Neuron (in vitro differentiated cells): ENCODE data around the gene HTRA3.

ENCODE experiments used
- H2AFZ ChIP-seq: one replicate; pipeline ENCODE4 v1.6.1; 2013; ENCODE audit warnings: low read depth, mild to moderate bottlenecking, inconsistent platforms, low read length, moderate library complexity
- H3K27me3 ChIP-seq: one replicate; pipeline ENCODE4 v1.6.1; 2013; ENCODE audit warnings: low read length; ENCODE audit not compliant: insufficient read depth
- H3K36me3 ChIP-seq: one replicate; pipeline ENCODE4 v1.6.1; 2013; ENCODE audit warnings: low read length; ENCODE audit not compliant: insufficient read depth
- H3K4me1 ChIP-seq: one replicate; pipeline ENCODE4 v1.6.1; 2013; ENCODE audit warnings: low read length; ENCODE audit not compliant: insufficient read depth
- H3K4me3 ChIP-seq: 2 replicates; pipeline ENCODE4 v1.5.1; 2013; ENCODE audit warnings: mild to moderate bottlenecking, low read length, moderate library complexity
- H3K9me3 ChIP-seq: one replicate; pipeline ENCODE4 v1.6.1; 2013; ENCODE audit warnings: low read length

Gene HTRA3

DNA sequence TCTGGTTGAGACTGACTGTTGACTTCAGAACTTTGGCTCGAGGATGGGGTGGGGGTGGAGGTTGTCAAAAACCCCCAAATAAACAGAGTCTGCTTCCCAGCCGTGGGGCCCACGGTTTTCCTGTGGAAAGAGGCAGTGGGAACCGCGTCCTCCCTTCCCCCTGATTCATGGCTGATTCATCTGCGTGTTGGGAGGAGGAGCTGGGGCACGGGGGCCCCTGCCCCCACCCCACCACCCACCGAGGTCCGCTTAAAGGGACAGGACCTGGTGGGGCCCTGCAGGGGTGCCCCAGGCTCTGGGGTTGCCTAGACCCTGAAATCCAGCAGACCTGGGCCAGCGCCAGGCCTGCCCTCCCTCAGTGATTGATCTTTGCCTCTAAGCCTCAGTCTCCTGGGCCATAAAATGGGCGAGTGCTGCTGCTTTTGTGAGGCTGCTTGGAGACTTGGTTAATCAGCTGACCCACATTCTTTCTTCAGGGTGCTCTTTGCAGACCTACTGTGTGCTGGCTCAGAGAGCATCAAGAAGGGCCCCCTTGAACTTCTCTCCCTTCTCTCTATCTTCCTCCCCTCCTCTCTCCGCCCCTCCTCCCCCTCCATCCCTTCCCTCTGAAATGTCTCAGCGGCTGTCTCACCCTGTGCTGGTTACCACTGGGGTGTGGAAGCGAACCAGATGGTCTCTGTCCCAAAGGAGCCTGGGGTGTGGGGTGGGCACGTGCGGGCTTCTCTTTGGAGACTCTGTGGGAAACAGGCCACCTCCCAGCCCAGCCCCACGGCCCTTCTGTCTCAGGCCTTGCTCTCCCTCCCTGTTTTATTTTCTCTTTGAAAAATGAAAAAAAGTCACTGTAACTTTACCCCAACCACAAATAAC, 9.1 kb downstream of the HTRA3 start:
- Histone ChIP-seq H2AFZ (no peak overlapping the region), H3K9me3 (no peaks in the 10 kb centered on the region), H3K4me1 (no peaks in the 10 kb centered on the region), H3K27me3 (peaks cover 14% of the 10 kb centered on the region), H3K36me3 (no peaks in the 10 kb centered on the region), H3K4me3 (no peak overlapping the region)

DNA sequence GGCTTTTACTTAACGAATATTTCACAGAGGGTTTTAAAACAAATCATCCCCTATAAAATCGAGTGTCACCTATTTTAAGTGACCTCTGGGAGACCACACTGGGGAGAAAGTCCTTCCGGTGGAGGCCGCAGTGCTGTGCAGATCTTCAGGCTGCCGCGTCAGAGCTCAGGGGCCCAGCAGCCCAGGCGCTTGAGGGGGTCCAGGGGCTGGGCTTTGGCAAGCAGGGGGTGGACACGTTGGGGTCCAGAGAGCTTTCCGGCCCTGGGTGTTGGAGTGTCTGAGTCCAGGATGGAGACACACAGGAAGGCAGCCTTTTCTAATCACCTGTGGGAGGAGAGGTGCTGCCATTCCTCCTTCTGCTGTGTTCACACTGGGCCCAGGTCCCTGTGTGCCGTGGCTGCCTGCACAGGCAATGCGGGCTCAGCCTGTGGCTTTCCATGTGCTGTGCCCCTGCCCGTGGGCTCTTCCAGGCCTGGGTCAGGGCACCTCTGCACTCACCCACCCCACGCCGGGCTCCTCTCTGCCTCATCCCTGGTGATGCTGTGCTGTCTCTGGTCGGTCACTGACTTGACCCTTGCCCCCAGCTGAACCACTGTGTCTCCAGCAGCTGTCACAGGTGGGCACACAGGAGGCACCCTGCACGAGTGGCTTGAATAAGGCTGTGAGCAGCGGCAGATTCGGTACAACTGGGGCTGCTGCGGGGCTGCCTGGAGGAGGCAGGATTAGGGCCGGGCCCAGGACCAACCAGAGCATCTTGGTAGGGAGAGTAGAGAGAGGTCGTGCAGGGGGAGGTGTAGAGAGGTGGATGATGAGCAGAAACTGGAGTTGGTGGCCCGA, 10.0 kb downstream of the HTRA3 start:
- H3K4me1 ChIP-seq = no peaks in the 10 kb centered on the region

DNA sequence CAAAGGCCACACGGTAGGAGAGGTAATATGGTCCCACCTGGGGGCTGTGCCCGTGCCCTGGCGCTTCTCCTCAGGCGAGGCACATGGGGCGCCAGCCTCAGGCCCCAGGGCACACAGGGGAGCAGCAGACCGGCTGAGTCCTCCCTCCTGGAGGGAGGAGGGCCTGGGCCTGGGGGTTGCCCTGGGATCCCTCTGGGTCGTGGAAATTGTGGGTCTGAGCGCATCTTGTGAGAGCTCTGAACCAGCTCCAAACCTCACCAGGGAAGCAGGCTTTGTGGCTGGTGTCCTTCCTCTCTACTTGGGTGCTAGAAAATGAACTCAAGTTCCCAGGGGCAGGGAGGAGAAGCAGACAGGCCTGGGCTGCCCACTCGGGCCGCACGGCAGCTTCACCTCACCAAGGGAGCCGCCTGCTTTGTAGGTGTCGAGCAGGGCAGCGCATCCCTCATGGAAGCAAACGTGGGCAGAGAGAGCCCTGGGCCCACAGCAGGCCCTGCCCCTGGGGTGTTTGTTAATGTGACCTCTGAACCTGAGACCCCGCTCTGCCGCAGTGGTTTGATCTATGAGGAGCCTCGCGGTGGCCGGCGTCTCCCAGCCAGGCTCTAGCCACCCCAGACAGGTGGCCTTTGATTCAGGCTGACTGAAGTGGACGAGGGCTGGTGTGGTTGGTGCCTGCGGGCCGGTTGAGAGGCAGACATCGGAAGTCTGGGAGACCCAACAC, 10.8 kb downstream of the HTRA3 start:
- Histone ChIP-seq H3K9me3 (no peaks in the 10 kb centered on the region), H3K4me1 (no peaks in the 10 kb centered on the region), H3K27me3 (peaks cover 15% of the 10 kb centered on the region), H2AFZ (no peak overlapping the region), H3K36me3 (no peaks in the 10 kb centered on the region), H3K4me3 (no peak overlapping the region)

More for the DNA sequence above, 10.0 kb downstream of the HTRA3 start:
- no peak overlapping the region for H3K4me3 ChIP-seq
- no peaks in the 10 kb centered on the region for H3K36me3 ChIP-seq
- H3K9me3 ChIP-seq = no peaks in the 10 kb centered on the region
- peaks cover 14% of the 10 kb centered on the region for H3K27me3 ChIP-seq
- H2AFZ ChIP-seq = no peak overlapping the region

DNA sequence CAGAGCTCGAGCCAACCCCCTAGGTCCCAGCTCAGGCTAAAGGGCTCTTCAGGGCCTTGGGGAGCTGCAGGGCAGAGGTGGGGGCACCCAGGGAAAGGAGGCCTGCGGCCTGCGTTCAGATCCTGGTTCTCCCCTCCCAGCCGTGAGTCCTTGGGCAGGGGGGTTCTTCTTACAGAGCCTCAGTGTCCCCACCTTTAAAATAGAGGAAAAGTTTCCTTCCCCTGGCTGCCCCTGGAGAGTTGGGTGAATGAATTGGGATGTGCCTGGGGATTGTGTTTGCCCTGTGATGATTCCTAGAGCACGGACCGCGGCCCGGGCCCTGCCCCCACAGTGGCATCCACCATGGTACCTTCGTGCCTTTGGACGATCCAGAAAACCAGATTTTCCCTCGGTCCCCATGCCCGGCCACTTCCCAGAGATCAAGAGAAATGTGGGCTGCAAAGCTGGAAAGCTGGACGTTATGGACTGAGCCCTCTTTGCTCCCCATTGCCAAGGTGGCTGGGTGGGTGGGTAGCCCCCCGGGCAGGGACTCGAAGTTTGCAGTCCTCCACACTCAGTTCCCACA, 11.4 kb downstream of the HTRA3 start:
- Histone ChIP-seq H3K4me1 (no peaks in the 10 kb centered on the region), H3K9me3 (no peaks in the 10 kb centered on the region), H3K27me3 (peaks cover 16% of the 10 kb centered on the region), H3K4me3 (no peak overlapping the region), H3K36me3 (no peaks in the 10 kb centered on the region), H2AFZ (no peak overlapping the region)

DNA sequence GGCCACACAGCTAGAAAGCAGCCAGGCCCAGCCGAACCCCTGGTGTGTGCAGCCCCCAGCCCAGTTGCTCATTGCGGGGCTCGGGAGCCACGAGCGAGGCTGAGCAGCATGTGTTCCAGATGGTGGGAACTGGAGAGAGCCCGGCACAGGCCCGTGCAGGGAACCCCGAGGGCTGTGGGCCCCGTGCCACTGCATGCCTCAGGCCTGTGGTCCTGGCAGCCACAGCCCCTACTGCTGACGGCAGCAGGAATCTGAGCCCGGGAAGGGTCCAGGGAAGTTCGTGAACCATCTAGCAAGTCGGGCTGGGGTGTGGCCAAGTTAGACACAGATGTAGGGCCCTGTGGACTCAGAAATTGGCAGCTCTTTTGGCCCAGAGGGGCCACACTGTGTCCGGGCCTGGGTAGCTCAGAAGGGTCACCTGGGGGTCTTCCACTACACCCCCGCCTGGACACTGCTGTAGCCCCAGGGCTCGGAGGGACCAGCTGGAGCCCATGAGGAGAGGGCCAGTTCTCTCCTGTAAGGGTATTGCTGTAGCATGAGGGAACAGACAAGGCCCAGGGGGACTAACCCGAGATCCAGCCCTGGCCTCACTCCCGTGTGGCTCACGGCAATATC, 12.1 kb downstream of the HTRA3 start:
- Histone ChIP-seq H3K4me1 (no peaks in the 10 kb centered on the region), H3K36me3 (no peaks in the 10 kb centered on the region), H2AFZ (no peak overlapping the region), H3K27me3 (peaks cover 12% of the 10 kb centered on the region), H3K4me3 (no peak overlapping the region), H3K9me3 (no peaks in the 10 kb centered on the region)

DNA sequence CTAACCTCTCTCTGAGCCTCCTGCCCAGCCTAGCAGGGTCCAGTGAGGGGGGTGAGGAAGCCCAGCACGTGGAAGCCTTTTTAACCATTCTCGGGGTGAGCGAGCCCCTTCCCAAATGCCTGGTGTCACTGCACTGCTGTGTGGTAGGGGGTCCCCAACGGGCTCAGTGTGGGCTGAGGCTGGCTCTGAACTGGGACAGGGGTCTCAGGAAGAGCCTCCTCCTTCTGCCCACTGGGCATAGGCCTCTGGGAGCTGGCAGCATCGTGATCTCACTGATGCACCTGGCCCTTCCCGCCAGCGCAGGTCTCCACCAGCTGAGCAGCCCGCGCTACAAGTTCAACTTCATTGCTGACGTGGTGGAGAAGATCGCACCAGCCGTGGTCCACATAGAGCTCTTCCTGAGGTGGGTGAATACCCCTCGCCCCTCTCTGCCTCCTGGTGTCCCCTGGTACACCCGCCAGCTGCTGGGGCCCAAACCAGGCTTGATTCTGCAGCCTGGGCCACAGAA, 12.6 kb downstream of the HTRA3 start:
- no peak overlapping the region for H3K4me3 ChIP-seq
- no peaks in the 10 kb centered on the region for H3K9me3 ChIP-seq
- H3K36me3 ChIP-seq = no peaks in the 10 kb centered on the region
- H3K27me3 ChIP-seq = peaks cover 12% of the 10 kb centered on the region
- H3K4me1 ChIP-seq = no peaks in the 10 kb centered on the region
- no peak overlapping the region for H2AFZ ChIP-seq

DNA sequence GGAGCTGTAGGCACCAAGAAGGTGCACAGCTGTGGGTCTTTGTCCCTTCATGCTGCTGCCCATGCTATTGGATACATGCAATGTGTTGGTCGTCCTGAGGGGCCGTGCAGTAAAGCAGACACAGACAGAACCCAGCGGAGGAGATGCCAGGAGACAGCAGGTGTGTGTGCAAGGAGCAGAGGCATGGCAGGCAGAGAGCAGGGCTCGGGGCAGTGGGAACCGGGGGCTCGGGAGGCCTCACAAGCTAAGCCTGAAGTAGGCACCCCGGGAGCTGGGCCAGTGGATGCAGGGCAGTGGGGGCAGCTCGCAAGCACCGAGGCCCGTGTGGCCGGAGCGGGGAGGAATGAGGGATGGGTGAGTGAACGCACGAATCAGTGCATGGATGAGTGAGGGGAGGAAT, 13.2 kb downstream of the HTRA3 start:
- Histone ChIP-seq H3K36me3 (no peaks in the 10 kb centered on the region), H3K27me3 (peaks cover 12% of the 10 kb centered on the region), H2AFZ (no peak overlapping the region), H3K9me3 (no peaks in the 10 kb centered on the region), H3K4me1 (no peaks in the 10 kb centered on the region), H3K4me3 (no peak overlapping the region)

DNA sequence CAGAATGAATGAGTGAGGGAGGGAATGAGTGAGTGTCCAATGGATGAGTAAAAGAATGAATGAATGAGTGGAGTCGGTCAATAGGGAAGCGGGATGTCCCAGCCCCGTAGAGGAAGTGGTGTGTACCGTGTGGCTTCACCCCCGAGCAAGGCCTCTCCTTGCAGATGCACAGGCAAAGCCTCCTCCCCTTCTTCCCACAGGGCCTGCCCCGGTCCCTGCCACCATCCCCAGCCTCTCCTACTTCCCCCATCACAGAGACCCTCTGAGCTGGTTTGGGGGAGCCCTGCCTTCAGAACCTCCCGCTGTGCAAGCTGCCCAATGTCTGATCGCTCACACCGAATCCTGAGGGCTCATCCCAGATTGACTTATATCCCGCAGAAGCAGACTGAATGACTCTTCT, 13.6 kb downstream of the HTRA3 start:
- H2AFZ ChIP-seq = no peak overlapping the region
- H3K4me1 ChIP-seq = no peaks in the 10 kb centered on the region
- no peaks in the 10 kb centered on the region for H3K36me3 ChIP-seq
- H3K9me3 ChIP-seq = no peaks in the 10 kb centered on the region
- H3K4me3 ChIP-seq = no peak overlapping the region
- peaks cover 12% of the 10 kb centered on the region for H3K27me3 ChIP-seq

DNA sequence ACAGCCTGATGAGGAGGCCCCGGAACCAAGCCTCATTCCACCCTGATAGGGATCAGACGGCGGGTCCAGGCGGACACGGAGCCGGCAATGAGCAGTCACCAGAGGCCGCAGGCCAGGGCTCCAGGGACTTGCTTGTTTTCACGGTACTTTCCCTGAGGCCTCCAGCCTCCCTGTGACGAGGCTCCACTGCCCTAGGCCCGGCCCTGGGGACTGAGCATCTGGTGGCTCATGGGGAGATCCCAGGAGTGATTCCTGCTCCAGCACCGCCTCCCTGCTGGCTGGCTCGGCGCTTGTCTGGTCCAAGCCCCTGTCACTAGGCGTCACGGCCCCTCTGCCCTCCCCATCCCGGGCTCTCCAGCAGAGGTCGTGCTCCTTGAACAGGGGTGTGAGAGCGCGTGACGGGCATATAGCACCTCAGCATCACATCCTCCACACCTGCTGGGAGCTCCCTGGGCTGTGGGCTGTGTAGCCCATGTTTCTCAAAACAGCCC, 14.1 kb downstream of the HTRA3 start:
- Histone ChIP-seq H3K36me3 (no peaks in the 10 kb centered on the region), H3K27me3 (peaks cover 12% of the 10 kb centered on the region), H2AFZ (no peak overlapping the region), H3K9me3 (no peaks in the 10 kb centered on the region), H3K4me1 (no peaks in the 10 kb centered on the region), H3K4me3 (no peak overlapping the region)

DNA sequence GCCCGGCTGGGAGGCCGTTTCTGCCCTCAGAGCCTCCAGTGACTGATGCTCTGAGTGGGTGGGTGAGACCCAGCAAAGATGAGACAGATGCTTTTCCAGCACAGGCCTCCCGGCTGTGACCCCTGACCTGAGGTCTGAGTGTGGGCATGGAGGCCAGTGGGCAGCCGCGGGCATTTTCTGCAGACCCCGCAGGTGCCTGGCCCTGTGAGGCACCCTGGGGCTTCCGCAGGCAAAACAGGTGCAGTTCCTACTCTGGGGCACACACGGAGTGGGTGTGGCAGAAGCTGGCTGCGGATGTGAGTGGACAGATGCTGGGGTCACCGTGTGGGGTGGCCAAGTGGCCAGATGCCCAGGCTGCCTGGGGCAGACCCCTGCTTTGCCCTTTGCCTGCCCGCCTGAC, 14.8 kb downstream of the HTRA3 start:
- Histone ChIP-seq H2AFZ (no peak overlapping the region), H3K4me1 (no peaks in the 10 kb centered on the region), H3K27me3 (peaks cover 12% of the 10 kb centered on the region), H3K9me3 (no peaks in the 10 kb centered on the region), H3K36me3 (no peaks in the 10 kb centered on the region), H3K4me3 (no peak overlapping the region)

DNA sequence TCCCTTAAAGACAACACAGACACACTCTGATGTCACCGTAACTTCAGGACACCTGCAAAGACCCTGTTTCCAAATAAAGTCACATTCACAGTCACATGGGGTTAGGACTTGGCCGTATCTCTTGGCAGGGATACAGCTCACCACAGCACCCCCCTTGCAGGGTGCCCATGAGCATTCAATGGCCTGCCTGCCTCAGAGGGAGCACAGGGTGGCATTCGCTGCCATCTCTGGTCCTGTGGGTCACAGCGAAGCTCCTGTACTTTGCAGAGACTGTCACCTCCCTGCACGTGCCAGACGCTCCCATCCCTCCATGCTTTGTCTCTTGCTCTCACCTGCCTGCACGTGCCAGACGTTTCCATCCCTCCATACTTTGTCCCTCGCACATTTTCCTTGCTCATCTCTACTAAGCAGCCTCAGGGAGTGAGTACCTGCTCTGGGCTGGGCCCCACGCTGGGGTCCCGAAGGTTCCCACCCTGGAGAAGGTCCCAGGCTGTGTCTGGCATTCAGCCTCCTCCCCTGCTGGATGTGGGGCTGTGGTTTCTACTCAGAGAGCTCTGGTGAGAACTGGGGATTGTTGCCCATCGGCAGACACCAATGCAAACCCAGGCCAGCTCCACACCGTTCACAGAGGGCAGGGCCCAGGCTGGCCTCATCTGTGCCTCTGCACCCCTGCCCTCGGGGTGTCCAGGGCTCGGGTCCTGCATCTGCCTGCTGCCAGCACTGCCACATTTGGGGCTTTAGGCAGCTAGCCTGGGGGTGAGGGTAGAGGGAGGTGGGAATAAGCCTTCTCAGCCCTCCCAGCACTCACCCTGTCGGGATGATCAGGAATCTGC, 15.8 kb downstream of the HTRA3 start:
- Histone ChIP-seq H3K4me3 (no peak overlapping the region), H3K4me1 (no peaks in the 10 kb centered on the region), H3K9me3 (no peaks in the 10 kb centered on the region), H3K36me3 (no peaks in the 10 kb centered on the region), H2AFZ (no peak overlapping the region), H3K27me3 (peaks cover 12% of the 10 kb centered on the region)
